ENCODE results near the gene GATD1.

The GATD1 gene

GRCh38 chr11:794013-794765, 16.9 kb upstream of the GATD1 start:
- Mint-ChIP-seq H3K27me3 (ENCODE audit: low read depth, poor library complexity) (no peaks in the 10 kb centered on the region), H3K4me3 (no peak overlapping the region), H3K27ac (no peak overlapping the region), H3K36me3 (ENCODE audit: low read depth) (no peaks in the 10 kb centered on the region), H3K4me1 (peaks cover 20% of the 10 kb centered on the region), H3K9me3 (no peaks in the 10 kb centered on the region)
- no peak for DNase-seq
- no peak for TF ChIP-seq CTCF (IDR thresholded peaks at IDR 0.05)

- H3K27me3 Mint-ChIP-seq (ENCODE audit: low read depth, poor library complexity): peaks cover 3% of the 10 kb centered on the region
- DNase-seq: no peak
- no peak overlapping the region for H3K4me3 Mint-ChIP-seq
- no peaks in the 10 kb centered on the region for H3K36me3 Mint-ChIP-seq (ENCODE audit: low read depth)
- H3K27ac Mint-ChIP-seq: no peak overlapping the region
- H3K4me1 Mint-ChIP-seq: peaks cover 20% of the 10 kb centered on the region
- no peaks in the 10 kb centered on the region for H3K9me3 Mint-ChIP-seq
- TF ChIP-seq CTCF (IDR thresholded peaks at IDR 0.05): no peak
These were observed 16.3 kb upstream of the GATD1 start for GRCh38 chr11:793556-793955.

- no peak overlapping the region for H3K4me3 Mint-ChIP-seq
- H3K27me3 Mint-ChIP-seq (ENCODE audit: low read depth, poor library complexity): peaks cover 3% of the 10 kb centered on the region
- H3K4me1 Mint-ChIP-seq: peaks cover 20% of the 10 kb centered on the region
- DNase-seq: no peak
- no peak overlapping the region for H3K27ac Mint-ChIP-seq
- H3K36me3 Mint-ChIP-seq (ENCODE audit: low read depth): no peaks in the 10 kb centered on the region
- no peak for TF ChIP-seq CTCF (IDR thresholded peaks at IDR 0.05)
- H3K9me3 Mint-ChIP-seq: no peaks in the 10 kb centered on the region
These were observed 15.6 kb upstream of the GATD1 start for GRCh38 chr11:792873-793272.

- Mint-ChIP-seq H3K27me3 (ENCODE audit: low read depth, poor library complexity) (peaks cover 3% of the 10 kb centered on the region), H3K36me3 (ENCODE audit: low read depth) (no peaks in the 10 kb centered on the region), H3K27ac (no peak overlapping the region), H3K4me3 (no peak overlapping the region), H3K4me1 (peaks cover 20% of the 10 kb centered on the region), H3K9me3 (no peaks in the 10 kb centered on the region)
- no peak for DNase-seq
- TF ChIP-seq CTCF (IDR thresholded peaks at IDR 0.05): no peak
These were observed 15.2 kb upstream of the GATD1 start for GRCh38 chr11:792535-792821.

DNA sequence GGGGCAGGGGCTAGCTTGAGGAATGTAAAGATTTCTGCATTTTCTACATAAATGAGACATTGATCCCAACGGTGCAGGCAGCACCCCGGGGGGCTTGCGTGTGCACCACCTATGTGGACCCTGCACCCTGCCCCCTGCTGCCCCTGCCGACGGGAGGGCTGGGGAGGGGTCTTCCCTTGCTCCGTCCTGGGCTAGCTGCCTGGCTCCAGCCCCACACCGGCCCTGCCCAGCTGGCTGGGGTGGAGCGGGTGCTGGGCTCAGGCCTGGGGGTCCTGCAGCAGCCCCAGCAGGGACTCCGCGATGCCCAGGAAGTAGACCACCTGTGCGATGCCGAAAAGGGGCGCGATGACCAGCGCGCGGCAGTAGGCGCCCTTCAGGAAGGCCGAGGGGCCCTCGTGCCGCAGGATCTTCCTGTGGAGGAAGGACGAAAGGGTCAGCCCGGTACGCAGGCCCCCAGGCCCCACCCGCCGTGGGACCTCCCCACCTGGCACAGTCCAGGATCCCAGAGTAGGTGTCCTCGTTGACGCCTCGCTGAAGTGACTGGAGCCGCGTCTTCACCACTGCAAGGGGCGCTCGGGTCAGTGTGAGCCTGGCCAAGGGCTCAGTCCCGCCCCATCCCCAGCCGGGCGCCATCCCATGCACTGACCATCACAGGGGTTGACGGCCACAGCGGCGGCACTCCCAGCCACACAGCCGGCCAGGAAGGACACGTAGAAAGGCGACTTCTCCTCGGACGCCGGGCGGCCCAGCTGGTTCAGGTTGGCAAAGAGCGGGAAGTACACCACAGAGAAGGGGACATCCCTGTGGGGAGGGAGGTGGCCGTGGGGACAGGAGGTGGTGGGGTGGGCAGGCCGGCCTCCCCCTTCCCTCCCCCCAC, 14.6 kb upstream of the GATD1 start:
- Mint-ChIP-seq H3K4me3 (no peak overlapping the region), H3K36me3 (ENCODE audit: low read depth) (no peaks in the 10 kb centered on the region), H3K9me3 (no peaks in the 10 kb centered on the region), H3K27ac (no peak overlapping the region), H3K27me3 (ENCODE audit: low read depth, poor library complexity) (peaks cover 3% of the 10 kb centered on the region), H3K4me1 (peaks cover 16% of the 10 kb centered on the region)
- TF ChIP-seq CTCF (IDR thresholded peaks at IDR 0.05): no peak
- no peak for DNase-seq

Data from nephron progenitor cell (in vitro differentiated cells).